Mesendoderm (in vitro differentiated cells): ENCODE data around the gene FAM83F.

ENCODE experiments used
- DNase-seq: peaks from one replicate; pipeline ENCODE4 v3.0.0; 2013
- H2AK5ac ChIP-seq: 2 replicates; pipeline ENCODE4 v1.6.1; 2013; ENCODE audit warnings: low read length, inconsistent platforms
- H2BK120ac ChIP-seq: 2 replicates; pipeline ENCODE4 v1.6.1; 2013; ENCODE audit warnings: low read depth, mild to moderate bottlenecking, low read length, moderate library complexity, mixed read lengths
- H2BK15ac ChIP-seq: replicated peaks from 2 replicates; pipeline ENCODE4 v1.6.1; 2013; ENCODE audit warnings: low read depth, mild to moderate bottlenecking, moderate library complexity
- H2BK5ac ChIP-seq: 2 replicates; pipeline ENCODE4 v1.6.1; 2013; ENCODE audit warnings: low read length, inconsistent platforms
- H3K18ac ChIP-seq: 2 replicates; pipeline ENCODE4 v1.6.1; 2013; ENCODE audit warnings: mild to moderate bottlenecking, low read length, mixed read lengths
- H3K23ac ChIP-seq: one replicate; pipeline ENCODE4 v1.6.1; 2013; ENCODE audit warnings: low read length
- H3K27ac ChIP-seq: 2 replicates; pipeline ENCODE4 v1.5.1; 2013; ENCODE audit warnings: low read depth, mild to moderate bottlenecking, inconsistent platforms, low read length, moderate library complexity
- H3K27me3 ChIP-seq: 2 replicates; pipeline ENCODE4 v1.6.1; 2013; ENCODE audit warnings: low read length, control low read depth, mild to moderate bottlenecking, inconsistent platforms; ENCODE audit not compliant: insufficient read depth, poor library complexity
- H3K36me3 ChIP-seq: 2 replicates; pipeline ENCODE4 v1.6.1; 2013; ENCODE audit warnings: low read length, inconsistent platforms; ENCODE audit not compliant: control insufficient read depth, insufficient read depth
- H3K4ac ChIP-seq: one replicate; pipeline ENCODE4 v1.6.1; 2013; ENCODE audit warnings: low read depth, mild to moderate bottlenecking, low read length, moderate library complexity
- H3K4me1 ChIP-seq: 2 replicates; pipeline ENCODE4 v1.6.1; 2013; ENCODE audit warnings: low read depth, low read length, inconsistent platforms; ENCODE audit not compliant: control insufficient read depth
- H3K4me2 ChIP-seq: 2 replicates; pipeline ENCODE4 v1.6.1; 2013; ENCODE audit warnings: low read length
- H3K4me3 ChIP-seq: 2 replicates; pipeline ENCODE4 v1.5.1; 2013; ENCODE audit warnings: mild to moderate bottlenecking, low read length
- H3K56ac ChIP-seq: one replicate; pipeline ENCODE4 v1.6.1; 2013; ENCODE audit warnings: low read length
- H3K79me1 ChIP-seq: 2 replicates; pipeline ENCODE4 v1.6.1; 2013; ENCODE audit warnings: low read length, inconsistent platforms
- H3K79me2 ChIP-seq: 2 replicates; pipeline ENCODE4 v1.6.1; 2013; ENCODE audit warnings: mild to moderate bottlenecking, low read length; ENCODE audit not compliant: control insufficient read depth, insufficient read depth
- H3K9ac ChIP-seq: 2 replicates; pipeline ENCODE4 v1.6.1; 2013; ENCODE audit warnings: low read length, inconsistent platforms
- H4K5ac ChIP-seq: one replicate; pipeline ENCODE4 v1.6.1; 2013; ENCODE audit warnings: low read length
- H4K8ac ChIP-seq: one replicate; pipeline ENCODE4 v1.6.1; 2013; ENCODE audit warnings: low read depth, mild to moderate bottlenecking, control low read depth, low read length, moderate library complexity
- WGBS: extraction: QIAGEN DNeasy Blood & Tissue Kit; methylation state at CpG from one replicate; pipeline ENCODE4 v1.1.7; 2013; ENCODE audit warnings: low lambda C conversion rate, missing lambda C conversion rate; ENCODE audit not compliant: insufficient coverage; ENCODE audit errors: extremely low coverage; 5-methylcytosine and 5-hydroxymethylcytosine counted together

Gene FAM83F

GRCh38 chr22:40071720-40072119, 77.0 kb downstream of the FAM83F start:
- H3K4ac ChIP-seq = no peak overlapping the region
- H2BK120ac ChIP-seq = no peak overlapping the region
- H3K79me2 ChIP-seq = no peaks in the 10 kb centered on the region
- no CpG with 5 or more reads among the region's 8 CpGs for WGBS
- H3K79me1 ChIP-seq = no peaks in the 10 kb centered on the region
- H3K36me3 ChIP-seq = no peaks in the 10 kb centered on the region
- no peak overlapping the region for H2BK5ac ChIP-seq
- DNase-seq = no peak
- no peaks in the 10 kb centered on the region for H3K27me3 ChIP-seq
- no peak overlapping the region for H3K4me3 ChIP-seq
- H3K9ac ChIP-seq = no peak overlapping the region
- H3K27ac ChIP-seq = no peak overlapping the region
- no peak overlapping the region for H2AK5ac ChIP-seq
- H4K5ac ChIP-seq = no peak overlapping the region
- H2BK15ac ChIP-seq = no peak overlapping the region
- H3K23ac ChIP-seq = no peak overlapping the region
- no peaks in the 10 kb centered on the region for H3K4me1 ChIP-seq
- no peak overlapping the region for H3K18ac ChIP-seq
- no peak overlapping the region for H3K4me2 ChIP-seq
- H3K56ac ChIP-seq = no peak overlapping the region
- no peak overlapping the region for H4K8ac ChIP-seq

DNA sequence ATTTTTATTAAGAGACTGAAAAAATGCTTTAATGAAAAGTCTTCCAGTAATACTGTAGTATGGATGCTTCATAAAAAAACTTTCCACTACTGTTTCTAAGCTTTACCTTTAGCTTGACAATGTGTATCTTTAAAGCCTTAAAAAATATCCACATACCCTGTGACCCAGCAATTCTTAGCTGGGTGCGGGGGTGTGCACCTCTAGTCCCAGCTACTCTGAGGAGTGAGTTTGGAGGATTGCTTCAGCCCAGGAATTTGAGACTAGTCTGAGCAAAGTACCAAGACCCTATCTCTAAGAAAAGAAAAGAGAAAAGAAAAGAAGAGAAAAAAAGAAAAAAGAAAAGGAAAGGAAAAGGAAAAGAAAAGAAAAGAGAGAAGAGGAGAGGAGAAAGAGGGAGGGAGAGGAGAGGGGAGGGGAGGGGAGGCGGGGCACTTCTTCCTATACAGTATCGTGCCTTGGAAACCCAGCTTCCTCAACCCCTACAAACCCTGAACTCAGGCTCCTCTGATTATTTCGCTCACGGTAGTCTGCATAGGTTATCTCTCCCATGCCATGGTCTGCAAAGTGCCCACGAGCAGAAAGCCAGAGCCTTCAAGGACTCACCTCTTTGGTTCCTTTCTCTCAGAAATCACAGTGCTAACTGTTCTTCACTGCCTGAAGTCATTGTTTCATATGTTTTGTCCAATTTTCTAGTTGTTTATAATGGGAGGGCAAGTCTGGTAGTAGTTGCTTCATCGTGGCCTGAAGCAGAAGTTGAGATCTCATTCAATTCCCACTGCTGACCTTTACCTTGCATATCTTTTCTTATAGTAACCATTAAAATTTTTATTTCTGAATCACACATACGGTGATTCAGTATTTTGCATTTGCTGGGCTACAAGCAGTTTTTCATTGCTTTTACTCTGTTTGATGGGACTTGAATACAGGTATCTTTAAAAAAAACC, 82.2 kb downstream of the FAM83F start:
- no peak for DNase-seq
- no peak overlapping the region for H2BK5ac ChIP-seq

DNA sequence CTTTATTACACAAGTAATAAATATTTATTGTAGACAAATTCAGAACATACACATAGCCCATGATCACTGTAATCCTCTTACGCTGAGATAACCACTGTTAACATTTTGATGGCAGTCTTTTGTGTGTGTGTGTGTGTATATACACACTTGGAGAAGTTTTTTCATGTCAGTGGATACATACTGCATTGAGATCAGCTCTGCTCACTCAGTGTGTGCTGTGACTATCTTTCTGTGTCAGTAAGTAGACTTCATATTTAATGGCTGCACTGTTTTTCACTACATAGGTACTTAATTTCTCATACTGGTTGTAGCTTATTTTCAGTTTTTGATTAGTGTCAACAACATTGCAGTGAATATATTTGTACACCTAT, 82.9 kb downstream of the FAM83F start:
- H3K4ac ChIP-seq = no peak overlapping the region
- H3K79me1 ChIP-seq = no peaks in the 10 kb centered on the region
- H4K8ac ChIP-seq = no peak overlapping the region
- H3K27me3 ChIP-seq = no peaks in the 10 kb centered on the region
- no peak overlapping the region for H3K4me3 ChIP-seq
- H3K9ac ChIP-seq = no peak overlapping the region
- H3K23ac ChIP-seq = no peak overlapping the region
- no peaks in the 10 kb centered on the region for H3K36me3 ChIP-seq
- no peak overlapping the region for H3K27ac ChIP-seq
- no peak overlapping the region for H2AK5ac ChIP-seq
- no peak overlapping the region for H3K56ac ChIP-seq
- H3K79me2 ChIP-seq = no peaks in the 10 kb centered on the region
- peaks cover 6% of the 10 kb centered on the region for H3K4me1 ChIP-seq
- H2BK15ac ChIP-seq = no peak overlapping the region
- no CpG with 5 or more reads among the region's 1 CpG for WGBS
- H2BK120ac ChIP-seq = no peak overlapping the region
- no peak for DNase-seq
- no peak overlapping the region for H4K5ac ChIP-seq
- H3K4me2 ChIP-seq = no peak overlapping the region
- no peak overlapping the region for H2BK5ac ChIP-seq
- no peak overlapping the region for H3K18ac ChIP-seq

More for the DNA sequence above, 82.2 kb downstream of the FAM83F start:
- H4K5ac ChIP-seq = no peak overlapping the region
- peak overlapping the region; percentile 60 for H3K56ac ChIP-seq
- no peak overlapping the region for H4K8ac ChIP-seq
- no peak overlapping the region for H3K27ac ChIP-seq
- no peak overlapping the region for H3K4me2 ChIP-seq
- no CpG with 5 or more reads among the region's 8 CpGs for WGBS
- peaks cover 2% of the 10 kb centered on the region for H3K4me1 ChIP-seq
- no peak overlapping the region for H3K4me3 ChIP-seq
- H3K79me1 ChIP-seq = no peaks in the 10 kb centered on the region
- no peak overlapping the region for H2BK15ac ChIP-seq
- H3K27me3 ChIP-seq = no peaks in the 10 kb centered on the region
- H2AK5ac ChIP-seq = no peak overlapping the region
- no peak overlapping the region for H3K23ac ChIP-seq
- H3K36me3 ChIP-seq = no peaks in the 10 kb centered on the region
- H2BK120ac ChIP-seq = no peak overlapping the region
- no peak overlapping the region for H3K18ac ChIP-seq
- H3K9ac ChIP-seq = peak overlapping the region; percentile 24
- no peaks in the 10 kb centered on the region for H3K79me2 ChIP-seq
- H3K4ac ChIP-seq = no peak overlapping the region

GRCh38 chr22:40081662-40082061, 86.9 kb downstream of the FAM83F start:
- Histone ChIP-seq H3K9ac (no peak overlapping the region), H2AK5ac (no peak overlapping the region), H2BK120ac (no peak overlapping the region), H3K4me2 (no peak overlapping the region), H4K8ac (no peak overlapping the region), H4K5ac (no peak overlapping the region), H3K4me1 (peaks cover 7% of the 10 kb centered on the region), H3K79me1 (no peaks in the 10 kb centered on the region), H3K79me2 (no peaks in the 10 kb centered on the region), H3K27me3 (no peaks in the 10 kb centered on the region), H3K4ac (no peak overlapping the region), H3K23ac (no peak overlapping the region), H3K4me3 (no peak overlapping the region), H2BK15ac (no peak overlapping the region), H2BK5ac (no peak overlapping the region), H3K56ac (no peak overlapping the region), H3K18ac (no peak overlapping the region), H3K27ac (no peak overlapping the region), H3K36me3 (no peaks in the 10 kb centered on the region)
- no peak for DNase-seq
- no CpG with 5 or more reads among the region's 5 CpGs for WGBS

DNA sequence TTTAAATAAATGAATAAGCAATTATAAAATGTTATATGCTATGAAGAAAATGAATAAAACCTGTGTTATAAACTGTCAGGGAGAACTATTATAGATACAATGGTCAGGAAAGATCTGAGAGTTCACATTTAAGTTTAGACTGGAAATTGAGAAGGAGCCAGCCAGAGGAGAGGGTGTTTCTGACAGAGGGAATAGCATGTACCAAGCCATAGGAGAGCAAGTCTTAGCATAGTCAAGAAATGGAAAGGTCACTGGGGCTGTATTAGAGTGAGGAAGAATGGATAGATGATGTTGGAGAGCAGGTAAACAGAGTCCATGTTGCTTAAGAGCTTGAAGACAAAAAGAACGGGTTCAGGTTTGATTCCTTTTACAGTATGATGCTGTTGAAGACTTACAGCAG, 87.4 kb downstream of the FAM83F start:
- H3K79me1 ChIP-seq = no peaks in the 10 kb centered on the region
- no peak overlapping the region for H4K8ac ChIP-seq
- DNase-seq = no peak
- H2BK120ac ChIP-seq = no peak overlapping the region
- WGBS = no CpG with 5 or more reads among the region's 1 CpG
- H3K27me3 ChIP-seq = no peaks in the 10 kb centered on the region
- no peak overlapping the region for H3K18ac ChIP-seq
- H2BK5ac ChIP-seq = no peak overlapping the region
- no peak overlapping the region for H3K27ac ChIP-seq
- no peaks in the 10 kb centered on the region for H3K36me3 ChIP-seq
- no peak overlapping the region for H3K4me2 ChIP-seq
- H2AK5ac ChIP-seq = no peak overlapping the region
- no peak overlapping the region for H3K4ac ChIP-seq
- H3K79me2 ChIP-seq = no peaks in the 10 kb centered on the region
- no peak overlapping the region for H3K23ac ChIP-seq
- H4K5ac ChIP-seq = no peak overlapping the region
- H3K4me3 ChIP-seq = no peak overlapping the region
- H2BK15ac ChIP-seq = no peak overlapping the region
- H3K56ac ChIP-seq = no peak overlapping the region
- H3K9ac ChIP-seq = no peak overlapping the region
- H3K4me1 ChIP-seq = peaks cover 7% of the 10 kb centered on the region

DNA sequence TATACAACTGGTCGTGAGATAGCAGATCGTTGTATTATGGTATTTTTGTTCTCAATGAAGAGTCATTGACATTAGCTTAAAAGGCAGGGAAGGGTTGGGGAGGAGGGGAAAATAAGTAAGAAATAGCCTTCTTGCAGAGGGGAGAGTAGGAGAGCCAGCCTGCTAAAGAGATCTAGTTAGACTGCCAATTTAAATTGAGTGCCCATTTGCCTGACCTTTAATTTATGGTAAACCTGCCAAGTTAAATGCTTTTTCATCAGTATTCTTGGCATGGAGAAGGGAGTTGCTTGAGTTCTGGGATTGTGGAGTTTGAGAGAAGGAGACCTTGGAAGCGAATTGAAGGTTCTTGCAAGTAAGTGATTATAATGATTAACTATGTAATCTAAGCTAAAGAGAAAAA, 89.0 kb downstream of the FAM83F start:
- no peak overlapping the region for H2AK5ac ChIP-seq
- no peaks in the 10 kb centered on the region for H3K79me1 ChIP-seq
- H2BK5ac ChIP-seq = no peak overlapping the region
- no peak overlapping the region for H4K8ac ChIP-seq
- DNase-seq = no peak
- H2BK15ac ChIP-seq = no peak overlapping the region
- no peaks in the 10 kb centered on the region for H3K79me2 ChIP-seq
- peaks cover 7% of the 10 kb centered on the region for H3K4me1 ChIP-seq
- no peak overlapping the region for H3K27ac ChIP-seq
- WGBS = no CpG with 5 or more reads among the region's 3 CpGs
- no peak overlapping the region for H3K9ac ChIP-seq
- no peak overlapping the region for H3K23ac ChIP-seq
- H3K4me2 ChIP-seq = no peak overlapping the region
- no peaks in the 10 kb centered on the region for H3K36me3 ChIP-seq
- H3K27me3 ChIP-seq = no peaks in the 10 kb centered on the region
- H3K4ac ChIP-seq = no peak overlapping the region
- no peak overlapping the region for H4K5ac ChIP-seq
- H3K18ac ChIP-seq = no peak overlapping the region
- no peak overlapping the region for H3K4me3 ChIP-seq
- H3K56ac ChIP-seq = no peak overlapping the region
- no peak overlapping the region for H2BK120ac ChIP-seq
